Dermis blood vessel endothelial cell (primary cell): ENCODE results near the gene EMX1. TPM values are rescaled to one million over a fixed set of nuclear protein-coding genes. Genes with fewer than 3 reads are reported as not detected.
"Not testable (repeated sequence)": the region's sequence is repeated elsewhere in the genome, so short reads cannot be mapped to it uniquely, and the experiment has no call there.

Experiments
- DNase-seq: peaks from one replicate; pipeline ENCODE4 v3.0.0; 2010
- total RNA-seq: library from RNA; depleted of rRNA; stranded (reverse); fragments of >200 nt; gene quantifications from 2 replicates; pipeline ENCODE4 v1.2.3, GENCODE V29; 2014

Gene EMX1
- total RNA-seq, 1 donor from 2014 or later: not detected

DNA sequence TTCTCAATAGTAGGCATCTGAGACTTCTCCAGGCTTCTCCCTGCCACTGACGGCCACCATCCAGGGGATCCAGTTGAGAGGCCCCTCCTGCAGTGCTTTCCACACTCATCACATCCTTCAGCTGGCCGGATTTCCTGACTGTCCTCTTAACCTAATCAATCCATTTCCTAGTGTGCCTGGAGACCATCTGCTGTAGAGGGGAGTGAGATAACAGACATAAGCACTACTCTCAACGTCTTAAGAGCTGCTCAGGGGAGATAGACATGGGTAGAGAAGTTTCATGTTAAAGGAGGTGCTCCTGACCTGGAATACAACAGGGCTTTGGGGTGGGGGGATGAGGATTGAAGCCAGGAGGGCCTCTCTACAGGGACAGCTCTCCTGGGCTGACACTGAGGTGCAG, 15.9 kb upstream of the EMX1 start:
- no peak for DNase-seq

DNA sequence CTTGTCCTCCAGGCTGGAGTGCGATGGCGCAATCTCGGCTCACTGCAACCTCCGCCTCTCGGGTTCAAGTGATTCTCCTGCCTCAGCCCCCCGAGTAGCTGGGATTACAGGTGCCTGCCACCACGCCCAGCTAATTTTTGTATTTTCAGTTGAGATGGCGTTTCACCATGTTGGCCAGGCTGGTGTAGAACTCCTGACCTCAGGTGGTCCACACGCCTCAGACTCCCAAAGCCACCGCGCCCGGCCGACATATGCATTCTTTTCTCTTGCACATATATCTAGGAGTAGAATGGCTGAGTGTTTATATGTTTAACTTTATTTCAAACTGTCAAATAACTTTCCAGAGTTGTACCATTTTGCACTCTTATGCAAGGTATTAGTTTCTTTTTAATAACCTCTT, 9.9 kb upstream of the EMX1 start:
- DNase-seq: not testable (repeated sequence)

DNA sequence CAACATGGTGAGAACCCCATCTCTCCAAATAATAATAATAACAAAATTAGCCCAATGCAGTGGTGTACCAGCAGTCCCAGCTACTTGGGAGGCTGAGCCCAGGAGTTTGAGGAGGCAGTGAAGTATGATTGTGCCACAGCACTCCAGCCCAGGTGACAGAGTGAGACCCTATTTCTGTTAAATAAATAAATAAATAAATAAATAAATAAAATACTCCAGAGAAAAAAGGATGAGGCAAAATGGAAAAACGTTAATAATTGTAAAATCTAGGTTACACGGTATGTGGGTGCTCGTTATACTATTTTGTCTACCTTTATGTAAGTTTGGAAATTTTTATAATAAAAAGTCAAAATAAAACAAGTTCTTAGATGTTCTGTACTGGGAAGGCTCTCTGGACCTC, 8.6 kb upstream of the EMX1 start:
- DNase-seq: no peak

DNA sequence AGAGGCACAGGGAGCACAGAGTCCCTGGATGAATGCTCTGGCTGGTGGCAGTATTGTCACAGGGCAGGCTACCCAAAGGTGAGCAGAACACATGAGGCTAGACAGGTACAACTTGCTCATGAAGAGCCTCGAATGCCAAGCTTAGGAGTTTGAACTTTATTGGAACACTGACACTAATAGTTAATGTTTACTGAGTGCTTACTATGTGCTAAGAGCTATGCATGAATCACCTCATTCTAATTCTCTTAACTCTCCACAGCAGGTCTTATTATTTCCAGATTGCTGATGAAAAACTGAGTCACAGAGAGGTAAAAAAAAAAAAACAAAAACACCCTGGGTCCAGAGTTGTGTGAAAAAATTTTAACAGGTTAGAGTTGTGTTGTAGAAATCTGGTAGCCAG, 6.1 kb upstream of the EMX1 start:
- DNase-seq: no peak

DNA sequence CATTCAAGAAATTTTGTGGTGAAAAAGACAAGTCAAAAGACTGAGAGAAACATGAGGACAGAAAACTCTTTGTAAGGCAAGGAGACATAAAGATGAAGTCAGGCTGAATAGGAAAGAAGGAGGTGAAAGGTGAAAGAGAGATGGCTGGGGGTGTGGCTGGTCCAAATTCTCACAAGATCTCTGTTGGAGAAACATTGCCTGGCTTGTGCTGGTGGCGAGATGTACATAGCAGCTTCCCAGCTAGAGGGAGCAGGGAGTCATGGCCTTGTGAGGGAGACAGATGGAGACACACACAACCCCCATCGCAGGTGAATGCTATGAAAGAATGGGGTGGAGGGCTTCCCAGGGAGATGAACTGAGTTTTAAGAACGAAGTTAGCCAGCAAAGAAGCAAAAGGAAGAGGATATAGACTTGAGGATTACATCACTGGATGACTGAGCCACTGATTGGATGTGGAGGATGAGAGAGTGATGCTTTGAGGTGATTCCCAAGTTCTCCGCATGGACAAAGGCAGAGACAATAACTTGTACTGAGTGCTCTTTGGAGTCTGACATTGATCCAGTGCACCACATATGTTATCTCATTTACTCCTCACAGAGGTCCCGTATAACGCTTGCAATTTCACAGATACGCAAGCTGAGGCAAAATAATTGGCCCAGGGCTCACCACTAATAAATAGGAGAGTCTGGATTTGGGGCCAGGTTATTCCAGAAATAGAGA, 3.7 kb upstream of the EMX1 start:
- DNase-seq: no peak

DNA sequence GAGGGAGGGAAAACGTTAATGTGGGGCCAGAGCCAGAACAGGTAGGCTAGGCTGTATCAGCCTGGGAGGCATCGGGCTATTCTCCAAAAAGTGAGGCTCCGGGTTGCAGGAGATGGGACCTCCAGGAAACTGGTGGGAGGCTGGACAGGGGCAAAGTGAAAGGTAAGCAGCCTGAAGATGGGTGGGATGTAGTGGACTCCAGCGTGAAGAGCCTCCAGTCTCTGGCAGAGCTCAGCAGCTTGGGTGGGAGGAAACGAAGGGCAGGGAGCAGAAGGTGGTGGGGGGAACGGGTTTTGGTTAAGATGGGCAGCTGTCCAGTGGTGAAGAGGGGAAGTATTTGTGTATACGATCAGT, 3.1 kb upstream of the EMX1 start:
- no peak for DNase-seq

DNA sequence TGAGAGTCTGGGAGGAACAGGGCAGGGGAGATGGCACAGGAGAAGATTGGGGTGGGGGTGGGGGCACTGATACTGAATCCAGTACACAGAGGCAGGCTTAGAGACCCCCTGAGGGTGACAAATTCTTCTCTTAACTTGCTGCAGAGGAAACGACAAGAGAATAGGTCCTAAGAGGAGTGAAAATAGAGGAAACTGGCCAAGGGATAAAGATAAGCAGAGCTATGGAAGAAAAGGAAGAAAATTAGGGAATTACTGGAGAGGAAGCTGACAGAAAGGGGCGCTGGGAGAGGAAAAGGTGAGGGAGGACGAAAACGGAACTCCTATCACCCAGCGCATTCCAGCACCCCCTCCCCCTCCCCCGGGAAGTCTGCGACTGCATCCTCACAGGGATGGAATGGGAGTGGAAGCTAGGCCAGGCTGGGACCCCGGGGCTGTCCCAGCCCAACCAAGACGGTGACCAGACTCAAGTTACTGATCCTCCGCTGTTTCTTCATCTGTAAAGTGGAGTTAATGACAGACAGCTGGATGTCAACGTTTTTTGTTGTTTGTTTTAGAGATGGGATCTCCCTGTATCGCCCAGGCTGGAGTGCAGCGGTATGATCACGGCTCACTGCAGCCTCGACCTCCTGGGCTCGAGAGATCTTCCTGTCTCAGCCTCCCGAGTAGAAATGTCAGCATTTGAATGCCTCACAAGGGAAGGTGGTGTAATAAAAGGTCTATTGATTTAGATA, 2.6 kb upstream of the EMX1 start:
- no peak for DNase-seq

DNA sequence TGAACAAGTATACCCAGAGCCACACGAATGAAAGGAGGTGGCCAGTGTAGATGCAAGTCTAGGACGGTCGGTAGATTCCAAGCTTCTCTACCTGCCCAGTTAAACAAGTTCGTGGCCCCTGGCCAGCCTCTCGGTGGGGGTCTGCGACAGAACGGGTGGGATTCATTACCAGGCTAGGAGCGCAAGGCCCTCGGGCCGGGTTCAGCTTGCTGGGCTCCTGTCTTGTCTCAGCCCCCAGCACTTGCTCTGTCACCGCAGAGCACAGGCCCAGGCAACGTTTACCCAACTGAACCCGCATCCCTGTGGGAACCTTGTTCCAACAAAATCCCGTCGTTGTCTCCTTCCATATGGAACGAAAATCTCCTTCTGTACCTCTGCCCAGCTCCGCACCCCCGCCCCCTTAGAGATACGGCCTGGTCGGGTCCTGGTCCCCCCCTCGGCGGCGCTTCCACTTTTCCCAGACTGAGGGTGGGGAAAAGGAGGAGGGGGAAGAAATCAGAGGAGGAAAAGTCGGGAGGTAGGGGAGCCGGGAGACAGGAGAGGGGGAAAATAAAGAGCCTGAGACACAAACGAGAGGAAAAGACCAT, 1.9 kb upstream of the EMX1 start:
- DNase-seq: no peak

DNA sequence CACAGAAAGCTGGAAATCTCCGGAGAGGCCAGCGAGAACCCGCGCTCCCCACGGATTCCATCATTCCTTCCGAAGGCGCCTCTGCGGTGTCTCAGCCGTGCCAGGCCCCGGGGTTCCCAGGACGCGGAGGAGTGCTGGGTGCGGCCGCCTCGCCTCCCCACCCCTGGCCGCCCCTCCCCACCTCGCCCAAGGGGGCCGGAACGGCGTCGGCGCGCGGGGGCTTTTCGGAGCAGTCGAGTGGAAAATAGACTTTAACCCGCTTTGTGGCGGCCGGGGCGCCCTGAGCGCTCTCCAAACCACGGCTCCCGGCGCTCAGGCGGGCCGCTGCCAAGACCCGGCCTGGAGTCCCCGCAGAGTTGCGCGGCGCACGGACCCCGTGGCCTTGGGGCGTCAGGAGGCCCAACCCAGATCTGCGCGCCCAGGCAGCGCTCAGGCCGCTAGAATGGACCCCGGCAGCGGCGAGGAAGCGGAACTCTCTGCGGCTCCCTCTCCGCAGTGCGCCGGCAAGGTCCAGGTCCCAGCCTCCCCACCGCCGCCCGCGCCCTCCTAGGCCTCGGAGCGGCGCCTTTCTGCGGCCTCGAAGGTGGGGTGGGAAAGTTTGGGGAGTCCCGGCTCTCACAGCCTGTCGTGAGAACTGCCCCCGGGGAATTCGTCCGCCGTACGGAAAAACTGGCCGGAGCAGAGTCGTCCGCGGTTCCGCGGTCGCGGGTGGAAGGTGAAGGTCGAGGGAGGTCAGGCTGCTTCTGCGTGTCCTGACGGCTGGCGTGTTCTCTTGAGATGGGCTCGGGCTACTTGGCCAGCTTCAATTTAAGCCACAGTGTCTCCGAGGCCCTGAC, 1.2 kb upstream of the EMX1 start:
- peak; percentile 42 for DNase-seq

DNA sequence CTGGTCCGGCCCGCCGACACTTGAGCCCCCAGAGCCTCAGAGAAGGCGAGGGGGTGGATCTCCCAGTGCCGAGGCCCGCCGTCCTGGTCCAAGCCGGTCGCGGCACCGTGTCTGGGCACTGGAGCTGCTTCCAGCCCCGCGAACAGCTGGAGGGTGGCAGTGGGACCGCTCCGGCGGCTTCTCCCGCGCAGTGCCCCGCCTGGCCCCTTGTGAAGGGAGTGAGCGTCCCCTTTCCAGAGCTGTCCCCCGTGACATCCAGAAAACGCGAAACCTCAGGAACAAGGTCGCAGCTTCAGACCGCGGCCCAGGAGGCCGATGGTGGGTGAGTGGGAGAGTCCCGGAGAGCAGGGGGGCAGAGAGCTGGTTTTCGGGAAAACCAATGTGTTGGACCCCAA, 579 bp upstream of the EMX1 start:
- DNase-seq: no peak

DNA sequence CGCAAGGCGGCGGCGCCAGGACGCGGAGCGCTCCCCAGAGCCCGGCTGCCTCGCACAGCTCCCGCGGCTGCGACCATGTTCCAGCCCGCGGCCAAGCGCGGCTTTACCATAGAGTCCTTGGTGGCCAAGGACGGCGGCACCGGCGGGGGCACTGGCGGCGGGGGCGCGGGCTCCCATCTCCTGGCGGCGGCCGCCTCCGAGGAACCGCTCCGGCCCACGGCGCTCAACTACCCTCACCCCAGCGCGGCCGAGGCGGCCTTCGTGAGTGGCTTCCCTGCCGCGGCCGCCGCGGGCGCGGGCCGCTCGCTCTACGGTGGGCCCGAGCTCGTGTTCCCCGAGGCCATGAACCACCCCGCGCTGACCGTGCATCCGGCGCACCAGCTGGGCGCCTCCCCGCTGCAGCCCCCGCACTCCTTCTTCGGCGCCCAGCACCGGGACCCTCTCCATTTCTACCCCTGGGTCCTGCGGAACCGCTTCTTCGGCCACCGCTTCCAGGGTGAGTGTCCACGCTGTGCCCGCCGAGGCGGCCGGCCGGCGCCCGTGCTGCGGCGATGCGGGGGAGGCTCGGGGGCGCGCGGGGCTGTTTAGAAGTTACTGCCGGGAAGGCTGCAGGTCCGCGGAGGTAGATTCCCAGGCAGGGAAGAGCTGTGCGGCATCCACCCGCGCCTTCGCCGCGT, 696 bp downstream of the EMX1 start:
- DNase-seq: no peak

DNA sequence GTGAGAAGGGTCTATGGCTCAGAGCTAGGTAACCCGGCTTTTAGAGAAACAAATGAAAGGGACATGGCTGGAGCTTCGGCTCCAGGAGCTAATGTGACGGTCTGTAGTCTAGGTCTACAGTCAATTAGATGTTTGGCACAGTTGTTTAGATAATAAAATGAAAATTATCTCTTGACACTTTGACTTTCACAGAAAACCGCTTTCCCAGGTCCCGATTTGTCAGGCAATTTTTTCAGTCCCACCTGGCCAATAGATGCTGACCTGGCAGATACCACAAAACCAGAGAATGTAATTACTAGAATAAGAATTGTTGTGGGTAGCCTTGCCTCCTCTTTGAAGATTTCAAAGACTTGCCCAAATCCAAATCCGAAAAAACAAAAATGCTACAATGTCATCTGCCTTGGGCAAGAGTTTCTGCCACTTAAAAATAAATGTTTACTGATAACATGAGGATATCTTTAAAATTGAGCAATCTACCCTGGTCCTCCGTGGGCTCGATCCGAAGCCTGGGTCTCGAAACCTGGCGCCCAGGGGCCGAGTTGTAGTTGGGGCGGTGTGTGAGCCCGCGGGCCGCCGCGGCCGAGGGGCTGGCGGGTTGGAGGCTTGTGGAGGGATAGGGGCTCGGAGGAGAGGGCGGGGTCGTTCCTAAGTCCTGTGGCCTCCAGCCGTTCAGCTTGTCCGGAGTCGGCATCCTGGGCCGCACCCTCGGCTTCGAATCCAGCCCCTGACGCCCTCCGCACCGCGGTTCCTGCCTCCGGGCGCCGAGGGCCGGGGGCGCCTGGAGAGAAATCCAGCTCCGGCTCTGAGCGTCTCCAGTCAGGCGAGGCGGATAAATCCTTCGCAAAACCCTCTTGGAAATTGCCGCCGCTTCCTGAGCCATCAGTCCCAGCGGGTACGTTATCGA, 2.3 kb downstream of the EMX1 start:
- no peak for DNase-seq

DNA sequence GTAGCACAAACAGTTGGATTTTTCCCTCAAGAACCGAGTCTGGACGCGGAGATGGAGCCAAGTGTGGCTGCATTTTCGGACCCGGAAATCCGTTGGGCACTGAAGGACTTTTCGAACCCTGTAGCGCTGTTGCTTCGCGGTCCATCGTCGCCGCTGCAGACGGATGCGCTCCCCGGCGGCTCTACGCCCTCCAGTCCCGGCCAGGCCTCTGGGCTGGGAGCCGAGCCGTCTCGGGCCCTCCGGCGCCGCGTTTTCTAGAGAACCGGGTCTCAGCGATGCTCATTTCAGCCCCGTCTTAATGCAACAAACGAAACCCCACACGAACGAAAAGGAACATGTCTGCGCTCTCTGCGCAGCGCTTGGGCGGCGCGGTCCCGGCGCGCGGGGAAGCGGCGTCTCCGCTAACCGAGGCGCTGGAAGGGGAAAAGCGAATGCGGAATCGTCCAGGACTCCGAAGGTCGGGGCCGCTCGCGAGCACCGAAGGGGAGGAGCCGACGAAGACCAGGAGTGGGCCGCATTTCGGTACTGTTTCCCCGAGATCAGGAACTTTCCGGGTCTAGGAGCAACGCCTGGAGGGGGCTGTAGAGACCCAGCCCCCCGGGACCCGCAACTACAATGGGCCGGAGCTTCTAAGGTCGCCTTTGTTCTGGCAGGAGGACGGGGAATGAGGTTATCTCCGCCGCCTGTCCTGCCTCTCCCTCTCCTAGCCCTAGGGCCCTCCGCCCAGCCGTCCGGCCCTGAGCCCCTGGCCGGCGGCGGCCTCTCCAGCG, 3.2 kb downstream of the EMX1 start:
- peak; percentile 33 for DNase-seq

DNA sequence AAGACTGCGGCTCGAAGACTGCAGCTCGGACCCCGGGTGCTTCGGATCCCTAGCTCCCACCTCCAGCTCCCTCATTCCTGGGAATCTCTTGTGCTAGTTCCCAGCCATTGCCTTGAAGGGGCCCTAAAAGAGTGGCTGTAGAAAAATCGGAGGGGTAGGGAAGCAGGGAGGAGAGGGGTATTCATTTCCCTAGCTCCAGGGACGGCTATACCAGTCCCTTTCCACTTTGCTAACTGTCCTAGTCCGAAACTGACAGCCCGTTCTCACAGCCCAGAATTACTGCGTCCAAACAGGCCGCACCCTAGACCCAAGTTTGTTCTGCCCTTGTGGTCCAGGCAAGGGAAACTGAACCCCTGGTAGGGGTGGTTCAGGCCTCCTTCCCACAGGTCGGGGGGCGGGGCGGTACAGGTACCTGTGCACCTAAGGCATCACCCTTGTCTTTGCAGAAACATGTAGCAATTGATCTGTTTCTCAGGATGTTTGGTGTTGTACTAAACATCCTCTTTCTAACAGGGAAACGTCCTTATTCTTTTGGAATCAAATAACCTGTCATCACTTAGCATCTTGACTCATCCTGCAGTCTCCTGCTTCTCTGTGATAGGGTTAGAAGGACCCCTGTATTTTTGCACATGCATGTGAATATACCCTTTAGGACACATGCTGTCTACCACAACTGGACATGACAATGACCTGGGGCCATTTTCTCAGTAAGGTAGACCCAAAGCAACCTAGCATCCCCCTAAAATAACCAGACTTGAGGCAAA, 4.0 kb downstream of the EMX1 start:
- no peak for DNase-seq

DNA sequence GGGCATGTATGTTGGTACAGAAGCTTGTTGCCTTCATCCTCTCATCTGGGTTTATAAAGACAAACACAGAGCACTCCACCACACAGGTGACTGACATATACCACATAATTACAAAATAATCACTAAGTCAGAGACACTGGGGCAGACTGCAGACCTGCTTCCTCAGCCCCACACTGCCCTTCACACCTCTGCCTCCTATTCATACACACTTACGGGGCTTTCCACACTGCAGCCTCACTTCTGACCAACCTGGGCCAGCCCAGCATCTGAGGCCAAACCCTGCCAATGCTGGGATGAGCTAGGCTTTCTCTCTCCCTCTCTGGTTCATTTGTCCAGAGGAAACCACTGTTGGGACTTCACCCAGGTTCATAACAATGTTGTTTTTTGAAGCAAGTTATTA, 4.5 kb downstream of the EMX1 start:
- DNase-seq: no peak

DNA sequence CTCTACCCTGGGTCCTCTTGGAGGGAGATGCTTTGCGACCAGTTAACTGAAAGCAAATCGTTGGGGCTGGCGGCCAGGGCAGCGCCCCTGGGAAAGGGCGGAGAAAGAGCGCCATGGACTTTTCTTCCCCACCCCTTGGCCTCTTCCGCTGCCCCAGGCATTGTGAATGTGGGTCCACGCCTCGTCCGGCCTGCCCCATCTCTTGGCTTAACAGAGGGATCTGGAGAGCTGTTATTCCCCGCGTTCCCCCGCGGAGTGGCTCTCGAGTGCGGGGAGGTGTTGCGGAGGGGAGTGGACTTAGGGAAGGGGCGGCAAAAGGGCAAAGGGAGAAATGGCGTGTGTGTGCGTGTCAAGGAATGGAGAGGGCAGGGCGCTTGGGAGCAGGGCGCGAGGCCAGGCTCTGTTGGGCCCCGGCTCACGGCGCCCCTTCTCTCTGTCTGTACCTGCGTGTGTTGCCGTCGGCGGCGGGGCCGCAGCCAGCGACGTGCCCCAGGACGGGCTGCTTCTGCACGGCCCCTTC, 6.6 kb downstream of the EMX1 start:
- DNase-seq: no peak

DNA sequence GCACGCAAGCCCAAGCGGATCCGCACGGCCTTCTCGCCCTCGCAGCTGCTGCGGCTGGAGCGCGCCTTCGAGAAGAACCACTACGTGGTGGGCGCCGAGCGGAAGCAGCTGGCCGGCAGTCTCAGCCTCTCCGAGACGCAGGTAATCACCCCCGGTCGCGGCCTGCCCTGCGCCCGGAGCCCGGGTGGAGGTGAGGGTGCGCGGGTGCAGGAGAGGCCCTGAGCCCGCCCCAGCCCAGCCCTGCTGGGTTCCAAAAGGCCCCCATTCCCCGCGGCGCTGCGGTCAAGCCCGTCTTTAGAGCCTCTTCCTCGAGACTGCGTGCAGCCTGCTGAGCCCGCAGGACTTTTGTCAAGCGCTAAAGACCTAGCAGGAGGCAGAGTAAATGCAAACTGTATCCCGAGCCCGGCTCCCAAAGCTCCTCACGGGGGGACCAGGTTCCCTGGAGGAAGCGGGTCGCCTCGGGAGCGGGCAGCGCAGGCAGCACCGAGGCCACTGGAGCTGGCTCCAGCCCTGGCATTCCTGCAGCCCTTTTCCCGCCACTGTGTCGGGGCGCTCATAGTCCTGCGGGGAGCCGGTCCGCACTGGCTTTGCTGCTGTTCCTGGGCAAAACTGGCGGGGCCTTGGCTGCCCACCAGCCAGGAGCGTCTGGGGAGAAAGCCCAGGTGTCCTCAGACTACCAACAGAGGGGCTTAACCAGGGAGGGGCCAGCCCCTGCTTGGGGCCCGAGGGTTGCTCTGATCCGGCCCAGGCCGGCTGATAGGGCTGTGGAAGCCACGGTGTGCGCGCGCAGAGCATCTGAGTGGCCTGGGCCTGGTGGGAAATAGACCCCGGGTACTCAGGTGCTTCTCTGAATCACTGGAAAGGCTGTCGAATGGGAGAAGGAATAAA, 7.3 kb downstream of the EMX1 start:
- no peak for DNase-seq

DNA sequence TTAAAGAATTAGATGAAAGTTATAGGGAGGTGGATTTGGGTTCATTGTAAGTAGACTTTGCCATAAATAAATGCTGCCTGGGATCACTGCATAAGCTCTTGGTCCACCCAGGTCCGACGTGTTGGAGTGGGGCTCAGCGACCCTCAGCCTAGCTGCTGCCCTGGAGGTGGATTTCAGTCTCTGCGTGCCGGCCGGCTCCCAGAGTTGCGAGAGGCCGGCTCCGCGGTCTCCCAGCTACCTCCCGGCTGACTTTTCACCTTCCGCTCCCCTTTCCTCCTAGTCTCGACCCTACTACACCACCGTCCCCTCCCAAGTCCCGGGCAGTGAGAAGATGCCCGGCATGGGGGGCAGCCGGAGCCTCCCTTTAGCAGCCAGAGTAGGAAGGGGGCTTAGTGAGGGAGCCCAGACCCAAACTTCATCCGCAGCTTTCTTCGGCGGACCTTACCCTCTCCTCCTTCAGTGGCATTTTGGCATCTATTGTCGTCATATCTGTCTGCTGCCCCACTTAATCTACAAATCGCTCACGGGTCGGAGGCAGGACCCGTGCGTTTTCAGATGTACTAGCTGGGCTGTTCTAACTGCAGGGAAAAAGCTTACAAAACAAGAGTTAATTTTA, 8.1 kb downstream of the EMX1 start:
- DNase-seq: no peak
